Measurements from ENCODE around the gene SUCLG2.

SUCLG2 gene

GRCh38 chr3:67654099-67654843 is at the start of gene SUCLG2:
Gene SUCLG2, minus strand, starts transcription at chr3:67654612. Its CDS starts 26 bp downstream, at chr3:67654586.
- no peak for DNase-seq

- DNase-seq = no peak
These were observed 46.2 kb upstream of the SUCLG2 start for GRCh38 chr3:67700596-67700995.

- DNase-seq = no peak
These were observed 45.5 kb upstream of the SUCLG2 start for GRCh38 chr3:67699882-67700281.

- no peak for DNase-seq
These were observed 38.2 kb upstream of the SUCLG2 start for GRCh38 chr3:67692621-67693020.

- no peak for DNase-seq
These were observed 37.5 kb upstream of the SUCLG2 start for GRCh38 chr3:67691926-67692325.

- DNase-seq = no peak
These were observed 36.8 kb upstream of the SUCLG2 start for GRCh38 chr3:67691207-67691606.

GRCh38 chr3:67689806-67690205 is 35.4 kb upstream of the SUCLG2 start:
- no peak for DNase-seq

GRCh38 chr3:67688231-67688630 is 33.8 kb upstream of the SUCLG2 start:
- no peak for DNase-seq

- no peak for DNase-seq
These were observed 31.7 kb upstream of the SUCLG2 start for GRCh38 chr3:67686069-67686468.

GRCh38 chr3:67685499-67685898 is 31.1 kb upstream of the SUCLG2 start:
- DNase-seq = no peak

- DNase-seq = no peak
These were observed 29.8 kb upstream of the SUCLG2 start for GRCh38 chr3:67684211-67684610.

- no peak for DNase-seq
These were observed 29.1 kb upstream of the SUCLG2 start for GRCh38 chr3:67683522-67683921.

- DNase-seq = no peak
These were observed 24.3 kb upstream of the SUCLG2 start for GRCh38 chr3:67678665-67679064.

- no peak for DNase-seq
These were observed 19.6 kb upstream of the SUCLG2 start for GRCh38 chr3:67674055-67674454.

- no peak for DNase-seq
These were observed 8.3 kb upstream of the SUCLG2 start for GRCh38 chr3:67662733-67663132.

GRCh38 chr3:67661089-67661488 is 6.7 kb upstream of the SUCLG2 start:
- no peak for DNase-seq

- no peak for DNase-seq
These were observed 2.8 kb upstream of the SUCLG2 start for GRCh38 chr3:67657192-67657591.

- DNase-seq = no peak
These were observed 2.2 kb upstream of the SUCLG2 start for GRCh38 chr3:67656614-67657013.

GRCh38 chr3:67655364-67656121 is 1.1 kb upstream of the SUCLG2 start:
- no peak for DNase-seq

- DNase-seq = no peak
These were observed 399 bp upstream of the SUCLG2 start for GRCh38 chr3:67654844-67655177.

GRCh38 chr3:67653425-67654098 is 850 bp downstream of the SUCLG2 start:
- no peak for DNase-seq

- no peak for DNase-seq
These were observed 4.3 kb downstream of the SUCLG2 start for GRCh38 chr3:67650084-67650483.

GRCh38 chr3:67649681-67650080 is 4.7 kb downstream of the SUCLG2 start:
- no peak for DNase-seq

GRCh38 chr3:67648701-67649100 is 5.7 kb downstream of the SUCLG2 start:
- no peak for DNase-seq

Measured in NCI-H2107 (cell line).